Ishikawa (cell line): ENCODE results near the gene ACADVL.

ENCODE experiments used
- CEBPB ChIP-seq: IDR thresholded peaks from 2 replicates; pipeline ENCODE4 v1.6.1; 2012
- CREB1 ChIP-seq: IDR thresholded peaks from 2 replicates; pipeline ENCODE4 v1.6.1; 2012; ENCODE audit warnings: low read depth
- EGR1 ChIP-seq: IDR thresholded peaks from 2 replicates; pipeline ENCODE4 v1.6.1; 2012
- EP300 ChIP-seq: IDR thresholded peaks from 2 replicates; pipeline ENCODE4 v1.6.1; 2012; ENCODE audit warnings: borderline replicate concordance
- FOXM1 ChIP-seq: IDR thresholded peaks from 2 replicates; pipeline ENCODE4 v1.6.1; 2012; ENCODE audit warnings: low read depth, borderline replicate concordance
- NFIC ChIP-seq: IDR thresholded peaks from 2 replicates; pipeline ENCODE4 v1.6.1; 2012
- RAD21 ChIP-seq: IDR thresholded peaks from 2 replicates; pipeline ENCODE4 v1.6.1; 2012; ENCODE audit warnings: low read depth
- TAF1 ChIP-seq: IDR thresholded peaks from 2 replicates; pipeline ENCODE4 v1.6.1; 2012; ENCODE audit warnings: low read depth, mild to moderate bottlenecking
- TCF12 ChIP-seq: IDR thresholded peaks from 2 replicates; pipeline ENCODE4 v1.6.1; 2012; ENCODE audit warnings: low read depth
- TEAD4 ChIP-seq: IDR thresholded peaks from 2 replicates; pipeline ENCODE4 v1.6.1; 2012
- YY1 ChIP-seq: IDR thresholded peaks from 2 replicates; pipeline ENCODE4 v1.6.1; 2012; ENCODE audit warnings: low read depth
- ZBTB7A ChIP-seq: IDR thresholded peaks from 2 replicates; pipeline ENCODE4 v1.6.1; 2012; ENCODE audit warnings: low read depth
- TF ChIP-seq, protein P1 (sequence below): IDR thresholded peaks from 2 replicates; pipeline ENCODE4 v1.6.1; 2012; ENCODE audit warnings: low read depth, mild to moderate bottlenecking
- TF ChIP-seq, protein P2 (sequence below): IDR thresholded peaks from 2 replicates; pipeline ENCODE4 v1.6.1; 2012
- TF ChIP-seq, protein P3 (sequence below): IDR thresholded peaks from 2 replicates; pipeline ENCODE4 v1.6.1; 2012

ACADVL gene

GRCh38 chr17:7215652-7216180 lies 4.0 kb upstream of the ACADVL start:
- TF ChIP-seq, protein P1, sequence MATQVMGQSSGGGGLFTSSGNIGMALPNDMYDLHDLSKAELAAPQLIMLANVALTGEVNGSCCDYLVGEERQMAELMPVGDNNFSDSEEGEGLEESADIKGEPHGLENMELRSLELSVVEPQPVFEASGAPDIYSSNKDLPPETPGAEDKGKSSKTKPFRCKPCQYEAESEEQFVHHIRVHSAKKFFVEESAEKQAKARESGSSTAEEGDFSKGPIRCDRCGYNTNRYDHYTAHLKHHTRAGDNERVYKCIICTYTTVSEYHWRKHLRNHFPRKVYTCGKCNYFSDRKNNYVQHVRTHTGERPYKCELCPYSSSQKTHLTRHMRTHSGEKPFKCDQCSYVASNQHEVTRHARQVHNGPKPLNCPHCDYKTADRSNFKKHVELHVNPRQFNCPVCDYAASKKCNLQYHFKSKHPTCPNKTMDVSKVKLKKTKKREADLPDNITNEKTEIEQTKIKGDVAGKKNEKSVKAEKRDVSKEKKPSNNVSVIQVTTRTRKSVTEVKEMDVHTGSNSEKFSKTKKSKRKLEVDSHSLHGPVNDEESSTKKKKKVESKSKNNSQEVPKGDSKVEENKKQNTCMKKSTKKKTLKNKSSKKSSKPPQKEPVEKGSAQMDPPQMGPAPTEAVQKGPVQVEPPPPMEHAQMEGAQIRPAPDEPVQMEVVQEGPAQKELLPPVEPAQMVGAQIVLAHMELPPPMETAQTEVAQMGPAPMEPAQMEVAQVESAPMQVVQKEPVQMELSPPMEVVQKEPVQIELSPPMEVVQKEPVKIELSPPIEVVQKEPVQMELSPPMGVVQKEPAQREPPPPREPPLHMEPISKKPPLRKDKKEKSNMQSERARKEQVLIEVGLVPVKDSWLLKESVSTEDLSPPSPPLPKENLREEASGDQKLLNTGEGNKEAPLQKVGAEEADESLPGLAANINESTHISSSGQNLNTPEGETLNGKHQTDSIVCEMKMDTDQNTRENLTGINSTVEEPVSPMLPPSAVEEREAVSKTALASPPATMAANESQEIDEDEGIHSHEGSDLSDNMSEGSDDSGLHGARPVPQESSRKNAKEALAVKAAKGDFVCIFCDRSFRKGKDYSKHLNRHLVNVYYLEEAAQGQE, result no peak
- TF ChIP-seq CEBPB, result no peak
- no peak for TF ChIP-seq RAD21
- TF ChIP-seq YY1, result no peak
- TF ChIP-seq NFIC, result no peak
- TF ChIP-seq EP300, result no peak
- no peak for TF ChIP-seq TCF12
- no peak for TF ChIP-seq EGR1
- no peak for TF ChIP-seq ZBTB7A
- TF ChIP-seq TEAD4, result no peak
- no peak for TF ChIP-seq CREB1
- TF ChIP-seq, protein P2, sequence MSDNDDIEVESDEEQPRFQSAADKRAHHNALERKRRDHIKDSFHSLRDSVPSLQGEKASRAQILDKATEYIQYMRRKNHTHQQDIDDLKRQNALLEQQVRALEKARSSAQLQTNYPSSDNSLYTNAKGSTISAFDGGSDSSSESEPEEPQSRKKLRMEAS, result no peak
- TF ChIP-seq TAF1, result no peak
- TF ChIP-seq, protein P3, sequence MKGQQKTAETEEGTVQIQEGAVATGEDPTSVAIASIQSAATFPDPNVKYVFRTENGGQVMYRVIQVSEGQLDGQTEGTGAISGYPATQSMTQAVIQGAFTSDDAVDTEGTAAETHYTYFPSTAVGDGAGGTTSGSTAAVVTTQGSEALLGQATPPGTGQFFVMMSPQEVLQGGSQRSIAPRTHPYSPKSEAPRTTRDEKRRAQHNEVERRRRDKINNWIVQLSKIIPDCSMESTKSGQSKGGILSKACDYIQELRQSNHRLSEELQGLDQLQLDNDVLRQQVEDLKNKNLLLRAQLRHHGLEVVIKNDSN, result no peak
- no peak for TF ChIP-seq FOXM1

DNA sequence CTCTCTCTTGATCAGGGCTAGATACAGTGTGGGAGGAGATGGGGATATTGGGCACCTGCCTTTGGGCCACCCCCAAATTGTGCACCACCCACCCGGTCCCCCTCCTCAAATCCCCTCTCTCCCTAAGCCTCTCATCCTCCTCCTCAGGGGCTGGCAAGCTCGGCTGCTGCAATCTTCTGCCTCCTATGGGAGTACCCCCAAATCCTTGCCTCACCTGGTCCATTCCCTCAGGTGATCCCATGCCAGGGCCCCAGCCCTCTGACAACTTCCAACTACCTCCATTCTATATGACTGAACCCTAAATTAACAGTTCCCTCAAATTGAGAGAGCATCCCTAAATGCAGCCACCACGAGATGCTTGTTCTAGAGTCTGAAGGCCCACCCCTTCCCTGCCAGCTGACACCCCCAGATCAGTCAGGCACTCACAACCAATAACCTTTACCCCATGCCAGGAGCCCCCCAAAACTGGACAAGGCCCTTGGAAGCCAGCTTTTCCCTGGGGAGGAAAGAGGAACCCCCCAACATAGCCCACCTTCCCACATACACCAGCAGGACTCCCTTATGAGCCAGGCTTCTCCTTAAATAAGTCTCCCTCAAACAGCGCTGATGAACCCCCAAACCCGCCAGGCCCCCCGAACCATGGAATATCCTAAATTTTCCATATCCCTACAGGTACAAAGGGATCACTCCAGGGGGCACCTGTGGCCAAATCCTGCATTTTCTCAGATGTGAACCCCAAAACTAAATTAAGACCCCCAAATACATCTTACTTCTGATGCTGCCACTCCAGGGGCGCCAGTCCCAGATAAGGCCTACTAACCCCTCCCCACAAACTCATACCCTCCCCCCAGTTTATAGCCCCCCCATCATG lies 3.3 kb upstream of the ACADVL start:
- TF ChIP-seq YY1 (no peak), TAF1 (no peak), TEAD4 (no peak), RAD21 (no peak), NFIC (no peak), EGR1 (no peak), TCF12 (no peak), ZBTB7A (no peak)
- TF ChIP-seq, protein P2, result no peak
- TF ChIP-seq, protein P1, result no peak

GRCh38 chr17:7217113-7217987 lies 2.4 kb upstream of the ACADVL start:
- TF ChIP-seq CREB1 (no peak), TAF1 (no peak), EGR1 (no peak), ZBTB7A (no peak), FOXM1 (no peak), TEAD4 (no peak), EP300 (no peak)
- TF ChIP-seq, protein P1, result no peak
- TF ChIP-seq, protein P2, result no peak

- TF ChIP-seq EP300, result no peak
- no peak for TF ChIP-seq YY1
- no peak for TF ChIP-seq EGR1
- TF ChIP-seq RAD21, result no peak
- TF ChIP-seq TAF1, result no peak
- TF ChIP-seq, protein P3, result no peak
Observed at GRCh38 chr17:7218166-7218565, 1.6 kb upstream of the ACADVL start.
